HPDE6-E6E7 (cell line): ENCODE data around the gene THEM5.
"Not testable (repeated sequence)": the region's sequence is repeated elsewhere in the genome, so short reads cannot be mapped to it uniquely, and the experiment has no call there.

ENCODE experiments used
- DNase-seq: peaks from one replicate; pipeline ENCODE4 v3.0.0; 2011; ENCODE audit warnings: missing footprints; ENCODE audit errors: extremely low spot score

Gene THEM5, protein sequence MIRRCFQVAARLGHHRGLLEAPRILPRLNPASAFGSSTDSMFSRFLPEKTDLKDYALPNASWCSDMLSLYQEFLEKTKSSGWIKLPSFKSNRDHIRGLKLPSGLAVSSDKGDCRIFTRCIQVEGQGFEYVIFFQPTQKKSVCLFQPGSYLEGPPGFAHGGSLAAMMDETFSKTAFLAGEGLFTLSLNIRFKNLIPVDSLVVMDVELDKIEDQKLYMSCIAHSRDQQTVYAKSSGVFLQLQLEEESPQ

DNA sequence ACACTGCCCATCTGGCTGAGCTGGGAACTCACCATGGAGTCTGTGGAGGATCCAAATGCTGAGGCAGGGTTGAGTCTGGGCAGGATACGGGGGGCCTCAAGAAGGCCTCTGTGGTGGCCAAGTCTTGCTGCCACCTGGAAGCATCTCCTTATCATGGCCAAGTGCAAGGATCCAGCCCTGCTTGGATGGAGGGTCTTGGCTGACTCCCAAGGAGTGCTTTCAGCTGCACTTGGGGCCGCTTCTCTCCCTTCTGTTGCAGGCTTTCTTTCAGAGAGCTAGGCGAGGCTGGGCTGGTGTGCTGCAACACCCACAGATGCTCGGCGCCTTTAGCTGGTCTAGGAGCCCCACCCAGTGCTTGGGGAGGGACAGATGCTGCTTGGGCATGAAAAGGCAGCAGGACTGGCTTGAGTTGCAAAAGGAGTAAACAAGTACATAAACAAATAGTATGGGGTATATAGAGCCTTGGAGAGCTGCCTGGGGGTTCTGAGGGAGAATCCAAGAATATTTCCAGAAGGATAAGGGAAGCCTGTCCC, at the start of gene THEM5:
TSS of gene THEM5 (minus strand) at position 302 of the 533 bp plus-strand sequence. CDS start at position 155, 147 bp downstream.
- no peak for DNase-seq

DNA sequence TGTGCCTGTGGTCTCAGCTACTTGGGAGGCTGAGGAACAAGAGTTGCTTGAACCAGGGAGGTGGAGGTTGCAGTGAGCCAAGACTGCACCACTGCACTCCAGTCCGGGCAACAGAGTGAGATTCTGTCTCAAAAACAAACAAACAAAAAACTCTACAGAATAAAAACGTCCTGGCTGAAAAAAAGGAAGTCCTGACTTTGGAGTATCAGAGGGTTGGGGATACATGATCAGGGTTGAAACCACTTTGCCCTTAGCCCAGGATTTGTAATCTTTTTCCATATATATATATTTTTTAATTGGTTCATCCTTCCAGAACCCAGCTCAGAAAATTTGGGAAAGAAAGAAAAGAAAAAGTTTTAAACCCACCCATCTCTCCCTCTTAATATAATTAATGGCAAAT, 49.3 kb upstream of the THEM5 start:
- DNase-seq = no peak

DNA sequence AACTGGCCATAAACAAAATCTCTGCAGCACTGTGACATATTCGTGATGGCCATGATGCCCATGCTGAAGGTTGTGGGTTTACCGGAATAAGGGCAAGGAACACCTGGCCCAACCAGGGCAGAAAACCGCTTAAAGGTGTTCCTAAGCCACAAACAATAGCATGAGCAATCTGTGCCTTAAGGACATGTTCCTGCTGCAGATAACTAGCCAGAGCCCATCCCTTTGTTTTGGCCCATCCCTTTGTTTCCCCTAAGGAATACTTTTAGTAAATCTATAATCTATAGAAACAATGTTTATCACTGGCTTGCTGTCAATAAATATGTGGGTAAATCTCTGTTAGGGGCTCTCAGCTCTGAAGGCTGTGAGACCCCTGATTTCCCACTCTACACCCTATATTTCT, 47.3 kb upstream of the THEM5 start:
- not testable (repeated sequence) for DNase-seq

DNA sequence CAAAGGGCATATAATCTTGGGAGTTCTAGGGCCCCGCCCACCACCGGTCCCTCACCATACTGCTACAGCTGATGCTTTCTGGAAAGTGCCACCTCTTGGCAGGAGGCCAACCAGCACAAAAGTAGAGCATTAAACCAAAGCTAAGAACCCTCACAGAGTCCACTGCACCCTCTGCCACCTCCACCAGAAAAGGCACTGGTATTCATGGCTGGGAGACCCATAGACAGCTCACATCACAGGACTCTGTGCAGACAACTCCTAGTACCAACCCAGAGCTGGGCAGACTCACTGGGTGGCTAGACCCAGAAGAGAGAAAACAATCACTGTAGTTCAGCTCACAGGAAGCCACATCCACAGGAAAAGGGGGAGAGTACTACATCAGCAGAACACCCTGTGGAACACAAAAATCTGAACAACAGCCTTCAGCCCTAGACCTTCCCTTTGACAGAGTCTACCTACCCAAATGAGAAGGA, 45.0 kb upstream of the THEM5 start:
- DNase-seq = no peak

DNA sequence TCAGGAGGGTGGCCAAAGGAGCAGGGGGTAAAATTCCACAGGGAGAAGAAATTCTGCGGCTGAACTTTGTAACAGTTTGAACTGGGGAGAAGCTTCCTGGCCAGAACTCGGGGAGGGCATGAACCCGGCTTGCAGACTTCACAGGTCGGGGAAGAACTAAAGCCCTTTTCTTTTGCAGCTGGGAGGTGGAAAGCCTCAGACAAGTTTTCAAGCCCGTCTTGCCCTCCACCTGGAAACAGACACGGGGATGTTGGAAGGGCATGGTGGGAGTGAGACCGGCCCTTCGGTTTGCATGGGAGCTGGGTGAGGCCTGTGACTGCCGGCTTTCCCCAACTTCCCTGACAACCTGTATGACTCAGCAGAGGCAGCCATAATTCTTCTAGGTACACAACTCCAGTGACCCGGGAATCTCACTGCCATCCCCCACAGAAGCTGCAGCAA, 44.5 kb upstream of the THEM5 start:
- DNase-seq = no peak

DNA sequence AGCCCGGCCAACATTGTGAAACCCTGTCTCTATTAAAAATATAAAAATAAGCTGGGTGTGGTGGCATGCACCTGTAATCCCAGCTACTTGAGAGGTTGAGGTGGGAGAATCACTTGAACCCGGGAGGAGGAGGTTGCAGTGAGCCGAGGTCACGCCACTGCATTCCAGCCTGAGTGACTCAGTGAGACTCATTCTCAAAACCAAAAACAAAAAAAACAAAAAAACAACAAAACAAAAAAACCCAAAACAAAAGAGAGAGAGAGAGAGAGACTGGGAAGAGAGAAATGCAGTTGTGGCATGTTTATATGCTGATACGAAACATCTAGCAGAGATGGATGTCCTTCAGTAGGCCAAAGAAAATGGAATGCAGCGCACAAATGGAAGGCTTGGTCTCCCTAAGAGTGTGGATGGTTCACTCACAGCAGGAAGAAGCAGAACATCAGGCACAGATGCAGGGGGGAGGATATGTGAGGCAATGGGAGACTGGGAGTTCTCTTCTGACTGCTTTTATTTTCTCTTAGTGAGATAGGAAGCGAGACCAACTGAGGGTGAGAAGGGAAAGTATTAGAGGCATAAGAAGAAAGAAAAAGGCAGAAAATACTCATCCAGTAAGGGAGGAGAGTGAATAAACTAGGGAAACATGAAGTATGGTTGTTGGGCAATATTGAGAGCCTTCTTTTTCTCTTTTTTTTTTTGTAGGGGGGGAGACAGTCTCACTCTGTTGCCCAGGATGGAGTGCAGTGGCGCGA, 39.8 kb upstream of the THEM5 start:
- DNase-seq = no peak

DNA sequence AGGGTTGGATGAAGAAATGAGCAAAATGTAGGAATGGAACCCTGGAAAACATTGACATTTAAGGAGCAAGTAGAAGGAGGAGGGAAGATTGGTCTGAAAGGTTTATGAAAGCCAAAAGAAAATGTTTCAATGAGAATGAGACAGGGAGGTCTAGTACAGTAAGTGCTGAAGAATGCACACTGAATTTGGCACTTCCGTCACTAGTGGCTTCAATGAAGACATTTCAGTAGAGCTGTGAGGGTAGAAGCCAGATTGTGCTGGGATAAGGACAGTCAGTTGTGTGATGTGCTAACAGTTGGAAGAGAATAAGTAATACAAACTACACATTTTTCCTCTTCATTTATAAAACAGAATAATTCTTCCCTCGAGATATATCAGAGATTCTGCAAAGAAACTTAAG, 38.7 kb upstream of the THEM5 start:
- DNase-seq = no peak

DNA sequence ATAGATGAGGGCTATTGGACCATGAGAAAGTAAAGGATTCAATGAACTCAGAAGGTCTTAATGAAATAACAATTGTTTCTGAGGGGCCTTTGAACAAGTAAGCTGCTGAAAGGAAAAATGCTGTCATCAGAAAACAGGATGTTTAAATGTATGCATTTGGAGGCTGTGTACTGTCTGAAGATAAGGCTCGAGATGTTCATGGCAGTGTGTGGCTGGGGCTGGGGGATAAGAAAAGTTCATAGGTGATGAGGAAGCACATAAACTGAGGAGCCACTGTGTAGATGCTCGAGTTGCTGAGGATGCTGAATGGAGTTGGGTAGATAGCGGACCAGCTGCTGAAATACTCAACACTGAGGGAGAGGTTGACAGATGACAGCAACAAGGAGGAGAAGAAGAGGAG, 38.0 kb upstream of the THEM5 start:
- DNase-seq = no peak

DNA sequence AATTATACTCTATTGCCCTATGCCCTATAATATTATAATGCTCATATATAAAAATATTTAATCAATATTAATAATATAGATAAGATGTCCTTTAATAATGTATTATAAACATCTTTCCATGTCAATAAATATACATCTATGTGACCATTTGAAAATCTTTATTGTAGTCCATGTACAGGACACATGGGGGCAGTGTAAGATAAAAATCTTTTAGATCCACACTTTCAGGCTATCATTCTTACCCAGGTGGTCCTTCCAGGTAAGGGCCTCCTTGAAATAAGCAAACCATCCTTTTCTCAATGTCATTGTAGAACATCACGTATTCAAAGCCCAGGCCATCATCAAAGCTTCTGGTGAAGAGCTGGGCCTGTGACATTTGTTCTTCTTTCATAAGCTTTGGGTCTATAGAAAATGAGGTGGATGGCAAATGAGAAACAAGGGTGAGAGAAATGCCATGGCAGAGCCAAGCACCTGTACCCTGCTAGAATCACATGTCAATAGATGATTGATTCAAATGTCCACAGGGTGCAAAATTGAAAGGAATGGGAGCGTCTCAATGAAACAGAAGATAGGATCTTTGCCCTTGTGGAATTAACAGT, 35.6 kb upstream of the THEM5 start:
- peak; percentile 26 for DNase-seq

DNA sequence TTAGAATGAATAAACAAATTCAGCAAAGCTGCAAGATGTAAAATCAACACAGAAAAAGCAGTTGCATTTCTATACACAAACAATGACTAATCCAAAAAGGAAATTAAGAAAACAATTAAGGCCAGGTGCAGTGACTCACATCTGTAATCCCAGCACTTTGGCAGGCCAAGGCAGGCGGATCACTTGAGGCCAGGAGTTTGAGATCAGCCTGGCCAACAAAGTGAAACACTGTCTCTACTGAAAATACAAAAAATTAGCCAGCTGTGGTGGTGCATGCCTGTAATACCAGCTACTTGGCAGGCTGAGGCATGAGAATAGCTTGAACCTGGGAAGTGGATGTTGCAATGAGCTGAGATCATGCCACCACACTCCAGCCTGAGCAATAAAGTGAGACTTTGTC, 33.5 kb upstream of the THEM5 start:
- no peak for DNase-seq

DNA sequence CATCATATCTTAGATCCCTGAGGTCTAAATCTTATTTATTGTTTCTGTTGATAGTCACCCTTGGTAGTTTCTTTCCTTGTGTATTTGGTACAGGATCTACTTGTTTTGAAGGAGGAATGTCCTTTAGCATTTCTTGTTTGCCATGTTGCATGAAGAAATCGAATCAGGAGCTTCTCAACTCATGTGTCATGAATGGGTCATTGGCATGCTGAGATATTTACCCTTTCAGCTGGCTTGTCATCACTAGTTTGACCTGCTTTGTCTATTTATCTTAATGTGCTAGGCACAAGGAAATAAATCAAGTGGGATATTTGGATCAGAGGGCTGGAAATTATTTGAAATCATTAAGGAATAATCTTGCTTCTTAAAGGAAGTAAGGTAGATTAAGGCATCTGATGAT, 32.0 kb upstream of the THEM5 start:
- DNase-seq = peak; percentile 46

DNA sequence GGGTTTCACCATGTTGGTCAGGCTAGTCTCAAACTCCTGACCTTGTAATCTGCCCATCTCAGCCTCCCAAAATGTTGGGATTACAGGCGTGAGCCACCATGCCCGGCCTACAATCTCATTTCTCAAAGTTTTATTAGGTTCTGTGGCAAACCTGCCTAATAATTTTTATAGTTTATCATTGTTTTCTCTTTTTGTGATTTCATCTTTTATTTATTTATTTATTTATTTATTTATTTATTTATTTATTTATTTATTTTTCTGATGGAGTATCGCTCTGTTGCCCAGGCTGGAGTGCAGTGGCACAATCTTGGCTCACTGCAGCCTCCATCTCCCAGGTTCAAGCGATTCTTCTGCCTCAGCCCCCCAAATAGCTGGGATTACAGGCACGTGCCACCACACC, 31.4 kb upstream of the THEM5 start:
- DNase-seq = not testable (repeated sequence)

DNA sequence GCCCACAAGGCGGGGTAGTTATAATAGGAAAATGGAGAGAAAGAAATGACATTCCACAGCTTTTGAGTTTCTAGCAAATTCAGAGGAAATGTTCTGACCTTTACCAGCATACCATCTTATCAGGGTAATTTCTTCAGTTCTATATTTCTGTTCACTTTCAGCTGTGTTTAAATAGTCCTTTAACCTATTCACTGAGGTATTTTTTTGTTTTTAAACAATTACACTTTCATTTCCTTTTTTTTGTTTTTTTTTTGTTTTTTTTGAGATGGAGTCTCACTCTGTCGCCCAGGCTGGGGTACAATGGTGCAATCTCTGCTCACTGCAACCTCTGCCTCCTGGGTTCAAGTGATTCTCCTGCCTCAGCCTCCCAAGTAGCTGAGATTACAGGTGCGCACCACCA, 30.9 kb upstream of the THEM5 start:
- not testable (repeated sequence) for DNase-seq

DNA sequence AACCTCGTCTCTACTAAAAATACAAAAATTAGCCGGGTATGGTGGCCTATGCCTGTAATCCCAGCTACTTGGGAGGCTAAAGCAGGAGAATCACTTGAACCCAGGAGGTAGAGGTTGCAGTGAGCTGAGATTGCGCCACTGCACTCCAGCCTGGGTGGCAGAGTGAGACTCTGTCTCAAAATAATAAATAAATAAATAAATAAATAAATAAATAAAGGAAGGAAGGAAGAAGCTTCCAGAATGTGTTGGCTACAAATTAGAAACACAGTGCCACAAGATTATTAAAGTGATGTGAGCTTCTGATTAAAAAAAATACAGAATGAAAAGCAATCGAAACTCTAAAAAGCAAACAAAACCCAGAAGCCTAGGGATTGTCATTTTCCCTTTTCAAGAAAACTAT, 30.4 kb upstream of the THEM5 start:
- not testable (repeated sequence) for DNase-seq

DNA sequence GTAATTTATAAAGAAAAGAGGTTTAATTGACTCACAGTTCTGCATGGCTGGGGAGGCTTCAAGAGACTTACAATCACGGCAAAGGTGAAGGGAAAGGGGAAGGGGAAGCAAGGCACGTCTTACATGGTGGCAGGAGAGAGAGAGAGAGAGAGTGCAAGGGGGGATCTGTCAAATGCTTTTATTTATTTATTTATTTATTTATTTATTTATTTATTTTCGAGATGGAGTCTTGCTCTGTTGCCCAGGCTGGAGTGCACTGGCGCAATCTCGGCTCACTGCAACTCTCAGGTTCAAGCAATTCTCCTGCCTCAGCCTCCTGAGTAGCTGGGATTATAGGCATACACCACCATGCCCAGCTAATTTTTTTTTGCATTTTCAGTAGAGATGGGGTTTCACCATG, 29.4 kb upstream of the THEM5 start:
- not testable (repeated sequence) for DNase-seq

DNA sequence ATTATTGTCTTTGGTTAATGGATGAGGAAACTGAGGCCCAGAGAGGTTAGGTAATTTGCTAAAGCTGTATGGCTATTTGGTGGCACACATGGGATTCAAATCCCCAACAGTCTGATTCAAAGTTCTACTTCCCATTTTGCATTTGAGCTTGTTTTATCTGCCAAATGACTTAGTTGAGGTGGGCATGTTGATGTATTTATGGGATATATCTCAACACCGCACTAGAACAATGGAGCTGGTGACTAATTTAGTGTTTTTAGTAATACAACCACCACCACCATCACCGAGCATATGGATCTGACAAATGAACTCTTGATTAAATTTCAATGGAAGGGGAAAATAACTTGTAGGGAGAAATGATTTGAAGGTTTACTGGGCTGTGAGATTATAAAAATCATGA, 29.0 kb upstream of the THEM5 start:
- no peak for DNase-seq

DNA sequence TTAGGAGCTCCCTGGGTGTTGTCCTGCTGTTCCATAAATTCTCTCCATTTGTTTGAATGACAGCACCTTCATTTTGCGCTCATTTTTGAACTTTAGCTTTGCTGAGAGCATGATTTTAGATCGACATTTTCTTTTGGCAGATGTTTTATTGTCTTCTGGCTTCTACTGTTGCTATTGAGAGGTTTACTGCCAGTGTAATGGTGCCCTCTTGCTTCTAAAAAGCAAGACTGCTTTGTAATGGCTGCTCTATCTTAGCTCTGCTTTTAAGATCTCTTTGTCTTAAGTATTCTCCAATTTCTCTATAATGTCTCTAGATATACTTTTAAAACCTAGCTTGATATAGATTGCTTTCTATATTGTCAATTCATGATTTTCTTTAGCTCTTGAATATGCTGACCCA, 28.0 kb upstream of the THEM5 start:
- DNase-seq = no peak

DNA sequence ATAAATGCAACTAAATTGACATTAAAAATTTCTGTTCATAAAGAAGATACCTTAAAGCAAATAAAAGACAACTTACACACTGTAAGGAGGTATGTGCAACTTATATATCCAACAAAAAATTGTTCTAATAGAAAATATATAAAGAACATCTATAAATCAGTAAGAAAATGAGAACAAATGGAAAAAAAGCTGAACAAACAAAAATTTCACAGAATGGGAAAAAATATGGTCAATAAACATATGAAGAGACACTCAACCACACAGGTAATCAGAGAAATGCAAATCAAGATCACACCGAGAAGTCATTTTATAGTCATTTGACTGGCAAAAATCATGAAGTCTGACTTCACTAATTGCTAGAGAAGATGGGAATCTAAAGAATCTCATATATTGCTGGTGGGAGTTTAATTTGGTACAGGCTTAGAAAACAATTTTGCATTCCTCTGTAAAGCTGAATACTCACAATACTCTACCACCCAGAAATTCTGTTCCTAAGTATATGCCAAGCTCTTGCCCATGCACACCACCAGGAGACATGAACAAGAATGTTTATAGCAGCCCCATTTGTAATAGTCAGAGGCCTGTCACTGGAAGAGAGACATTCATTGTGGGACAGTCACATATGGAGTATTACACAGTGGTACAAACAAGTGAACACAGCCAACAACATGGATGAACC, 22.0 kb upstream of the THEM5 start:
- no peak for DNase-seq

DNA sequence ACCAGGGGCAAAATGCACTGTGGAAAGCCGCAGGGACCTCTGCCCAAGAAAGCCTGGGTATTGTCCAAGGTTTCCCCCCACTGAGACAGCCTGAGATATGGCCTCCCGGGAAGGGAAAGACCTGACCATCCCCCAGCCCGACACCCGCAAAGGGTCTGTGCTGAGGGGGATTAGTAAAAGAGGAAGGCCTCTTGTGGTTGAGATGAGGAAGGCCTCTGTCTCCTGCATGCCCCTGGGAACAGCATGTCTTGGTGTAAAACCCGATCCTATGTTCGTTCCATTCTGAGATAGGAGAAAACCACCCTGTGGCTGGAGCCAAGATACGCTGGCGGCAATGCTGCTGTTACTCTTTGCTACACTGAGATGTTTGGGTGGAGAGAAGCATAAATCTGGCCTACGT, 19.3 kb upstream of the THEM5 start:
- DNase-seq = not testable (repeated sequence)

DNA sequence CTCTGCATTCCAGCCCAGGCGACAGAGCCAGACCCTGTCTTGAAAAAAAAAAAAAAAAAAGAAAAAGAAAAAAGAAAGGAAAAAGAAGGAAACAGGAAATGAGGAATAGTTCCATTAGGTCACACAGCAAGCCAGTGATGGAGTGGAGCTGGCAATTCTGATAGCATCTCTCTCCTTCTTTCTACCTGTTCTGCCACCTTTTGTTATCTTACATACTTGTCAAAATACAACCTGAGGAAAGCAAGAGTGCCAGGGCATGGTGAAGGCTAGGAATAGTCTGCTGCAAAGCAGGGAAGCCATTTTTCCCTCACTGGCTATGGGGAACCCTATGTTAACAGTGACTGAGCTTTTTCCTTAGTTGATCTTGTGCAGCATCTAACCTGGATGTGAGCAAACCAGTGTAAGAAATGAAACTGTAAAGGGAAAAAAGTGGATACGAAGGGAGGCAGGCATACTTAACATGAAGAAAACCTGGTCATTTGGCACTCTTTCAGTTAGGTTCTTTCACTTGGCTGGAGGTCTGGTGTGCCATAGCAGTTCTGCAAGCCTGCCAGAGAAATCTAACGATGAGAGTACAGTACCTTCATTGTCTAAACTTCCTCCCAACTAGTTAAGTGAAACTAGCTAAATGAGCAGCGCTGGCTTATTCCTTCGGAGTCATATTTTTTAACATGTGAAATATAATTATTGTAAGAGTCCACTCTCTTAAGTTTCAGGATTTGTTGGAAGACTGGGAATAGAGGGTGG, 17.9 kb upstream of the THEM5 start:
- DNase-seq = no peak

DNA sequence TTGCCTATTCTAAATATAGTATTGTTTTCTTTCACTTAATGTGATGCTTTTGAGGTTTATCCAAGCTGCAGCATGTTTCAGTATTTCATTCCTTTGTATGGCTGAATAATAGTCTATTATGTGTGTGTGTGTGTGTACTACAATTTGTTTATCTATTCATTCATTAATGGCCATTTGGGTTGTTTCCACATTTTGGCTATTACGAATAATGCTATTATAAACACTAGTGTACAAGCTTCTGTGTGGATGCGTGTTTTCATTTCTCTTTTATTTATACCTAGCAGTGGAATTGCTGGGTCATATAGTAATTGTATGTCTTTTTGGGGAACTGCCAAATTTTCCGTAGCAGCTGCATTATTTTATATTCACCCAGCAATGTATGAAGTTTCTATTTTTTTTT, 15.0 kb upstream of the THEM5 start:
- no peak for DNase-seq
